CD14-positive monocyte (primary cell): ENCODE data around the gene C17orf107. TPM values are rescaled to one million over a fixed set of nuclear protein-coding genes. Genes with fewer than 3 reads are reported as not detected.

Source experiments
- DNase-seq, 3 donors: peaks; one replicate each; pipeline ENCODE4 v3.0.0-alpha.2; 2011 to 2022
- H2AFZ ChIP-seq: 2 replicates; pipeline ENCODE4 v1.6.0; 2012; ENCODE audit warnings: mild to moderate bottlenecking, low read depth, low read length, inconsistent platforms; ENCODE audit not compliant: insufficient read depth, poor library complexity, severe bottlenecking
- H3K27ac ChIP-seq, 2 donors: 1 replicate in 1 of 2; 2 replicates in 1 of 2; pipeline ENCODE4 v1.5.1; 2012 to 2013; ENCODE audit warnings: low read length in 2 of 2, control low read depth in 1 of 2, inconsistent platforms in 1 of 2, low read depth in 1 of 2, mild to moderate bottlenecking in 1 of 2
- H3K27me3 ChIP-seq, 2 donors: one replicate each; pipeline versions ENCODE4 v1.6.0 to v1.6.1; 2011 to 2013; ENCODE audit warnings: low read length in 2 of 2; ENCODE audit not compliant: control insufficient read depth in 2 of 2, insufficient read depth in 2 of 2
- H3K36me3 ChIP-seq, 2 donors: replicated peaks in 1 of 2; 1 replicate in 1 of 2; 2 replicates in 1 of 2; pipeline versions ENCODE4 v1.5.1 to v1.6.1; 2012 to 2013; ENCODE audit warnings: low read length in 2 of 2, control low read depth in 1 of 2, inconsistent platforms in 1 of 2, mild to moderate bottlenecking in 1 of 2; ENCODE audit not compliant: insufficient read depth in 2 of 2, control insufficient read depth in 1 of 2
- H3K4me1 ChIP-seq, 2 donors: 1 replicate in 1 of 2; 2 replicates in 1 of 2; pipeline versions ENCODE4 v1.5.1 to v1.6.1; 2012 to 2013; ENCODE audit warnings: low read length in 2 of 2, control low read depth in 1 of 2, inconsistent platforms in 1 of 2, mild to moderate bottlenecking in 1 of 2, moderate library complexity in 1 of 2; ENCODE audit not compliant: insufficient read depth in 2 of 2, control insufficient read depth in 1 of 2
- H3K4me2 ChIP-seq: replicated peaks from 2 replicates; pipeline ENCODE3; 2012; ENCODE audit warnings: low read length, moderate library complexity, mild to moderate bottlenecking; ENCODE audit not compliant: poor library complexity, severe bottlenecking; ENCODE audit errors: extremely low read depth
- H3K4me3 ChIP-seq, 3 experiments: fragments of 200-600 bp in 1 of 3; sonication (generic) in 1 of 3; replicated peaks in 1 of 3; 1 replicate in 2 of 3; 2 replicates in 1 of 3; pipeline ENCODE4 v1.5.1; 2011 to 2013; ENCODE audit warnings: low read length in 3 of 3, mild to moderate bottlenecking in 3 of 3, control low read depth in 2 of 3, low read depth in 2 of 3, inconsistent platforms in 1 of 3, moderate library complexity in 1 of 3
- H3K79me2 ChIP-seq: 2 replicates; pipeline ENCODE4 v1.6.0; 2012; ENCODE audit warnings: mild to moderate bottlenecking, control low read depth, inconsistent platforms, low read length, moderate library complexity; ENCODE audit not compliant: insufficient read depth
- H3K9ac ChIP-seq: 2 replicates; pipeline ENCODE4 v1.6.0; 2017; ENCODE audit warnings: low read length, mild to moderate bottlenecking; ENCODE audit not compliant: insufficient read depth, poor library complexity, severe bottlenecking
- H3K9me3 ChIP-seq, 2 donors: replicated peaks in 1 of 2; 1 replicate in 1 of 2; 2 replicates in 1 of 2; pipeline versions ENCODE4 v1.5.1 to v1.6.1; 2012 to 2013; ENCODE audit warnings: low read length in 2 of 2, control low read depth in 1 of 2; ENCODE audit not compliant: control insufficient read depth in 1 of 2, insufficient read depth in 1 of 2
- H4K20me1 ChIP-seq: 2 replicates; pipeline ENCODE4 v1.6.0; 2012; ENCODE audit warnings: mild to moderate bottlenecking, low read length, control low read depth, moderate library complexity; ENCODE audit not compliant: insufficient read depth
- H3K27ac Mint-ChIP-seq, 7 donors: one replicate each; pipeline ENCODE4 v1.8.0; 2020; ENCODE audit warnings: mild to moderate bottlenecking in 7 of 7, mixed read lengths in 7 of 7, moderate library complexity in 6 of 7, inconsistent platforms in 2 of 7
- H3K27me3 Mint-ChIP-seq, 3 donors: one replicate each; pipeline ENCODE4 v1.8.0; 2021 to 2022; ENCODE audit warnings: low read depth in 3 of 3, mild to moderate bottlenecking in 3 of 3, mixed read lengths in 3 of 3, moderate library complexity in 3 of 3, inconsistent platforms in 1 of 3
- H3K36me3 Mint-ChIP-seq, 2 donors: one replicate each; pipeline ENCODE4 v1.8.0; 2020; ENCODE audit warnings: mixed read lengths in 2 of 2, inconsistent platforms in 1 of 2, mild to moderate bottlenecking in 1 of 2
- H3K4me1 Mint-ChIP-seq: one replicate; pipeline ENCODE4 v1.8.0; 2020; ENCODE audit warnings: mild to moderate bottlenecking, mixed read lengths
- H3K4me3 Mint-ChIP-seq, 2 donors: one replicate each; pipeline ENCODE4 v1.8.0; 2020; ENCODE audit warnings: mild to moderate bottlenecking in 2 of 2, mixed read lengths in 2 of 2, moderate library complexity in 1 of 2
- H3K9me3 Mint-ChIP-seq, 7 donors: one replicate each; pipeline ENCODE4 v1.8.0; 2020 to 2022; ENCODE audit warnings: mixed read lengths in 7 of 7, mild to moderate bottlenecking in 6 of 7, moderate library complexity in 6 of 7, inconsistent platforms in 2 of 7
- WGBS: methylation state at CpG from one replicate; pipeline ENCODE4 v1.1.5; 2013; ENCODE audit warnings: missing lambda C conversion rate; ENCODE audit not compliant: insufficient coverage; 5-methylcytosine and 5-hydroxymethylcytosine counted together
- intact Hi-C, 2 donors: fragments of 100-400 bp; cut with micrococcal nuclease; formaldehyde crosslinking; loops; one replicate each; pipeline versions ENCODE4 v1.15.0 to v1.15.1; 2023
- polyA plus RNA-seq, 3 donors: library from polyadenylated mRNA; depleted of rRNA in 1 of 3; unstranded in 2 of 3; stranded (reverse) in 1 of 3; fragments of 300-500 nt in 2 of 3; fragments of >200 nt in 1 of 3; fragmentation: Illumina TruSeq in 2 of 3; gene quantifications; 1 replicate in 2 of 3; 2 replicates in 1 of 3; pipeline ENCODE4 v1.2.3, GENCODE V29; 2012 to 2021
- TF ChIP-seq, protein P1 (sequence below): fragments of 200-600 bp; IDR thresholded peaks from one replicate; pipeline ENCODE4 v1.8.0; 2022; ENCODE audit warnings: antibody characterized with exemption, mild to moderate bottlenecking

Gene C17orf107
- polyA plus RNA-seq, 3 donors: 1.9 to 5.1 (median 4.2) TPM

DNA sequence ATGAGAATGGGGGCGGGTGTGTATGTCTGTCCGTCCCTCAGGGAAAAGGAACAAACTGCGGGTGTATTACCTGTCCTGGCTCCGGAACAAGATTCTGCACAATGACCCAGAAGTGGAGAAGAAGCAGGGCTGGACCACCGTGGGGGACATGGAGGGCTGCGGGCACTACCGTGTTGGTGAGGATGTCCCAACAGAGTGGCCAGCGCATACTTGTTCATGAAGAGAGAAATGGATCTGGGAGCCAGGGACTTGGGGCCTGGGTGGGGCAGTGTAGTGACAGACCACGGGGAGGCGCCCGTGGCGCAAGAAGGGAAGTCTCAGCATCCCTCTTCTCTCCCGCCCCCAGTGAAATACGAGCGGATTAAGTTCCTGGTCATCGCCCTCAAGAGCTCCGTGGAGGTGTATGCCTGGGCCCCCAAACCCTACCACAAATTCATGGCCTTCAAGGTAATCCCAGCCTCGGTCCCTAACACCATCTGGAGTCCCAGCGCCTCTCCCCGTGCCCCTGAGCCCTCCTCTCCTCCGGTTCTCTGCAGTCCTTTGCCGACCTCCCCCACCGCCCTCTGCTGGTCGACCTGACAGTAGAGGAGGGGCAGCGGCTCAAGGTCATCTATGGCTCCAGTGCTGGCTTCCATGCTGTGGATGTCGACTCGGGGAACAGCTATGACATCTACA, 3.5 kb upstream of the C17orf107 start:
- WGBS: 77% methylated on average over 22 of the region's 27 CpGs
- no peak overlapping the region for H3K9ac ChIP-seq
- H3K79me2 ChIP-seq: no peaks in the 10 kb centered on the region
- H4K20me1 ChIP-seq: no peaks in the 10 kb centered on the region
- Mint-ChIP-seq H3K36me3 (peaks cover 69 to 72% of the 10 kb centered on the region in 2 donors), H3K27me3 (peaks cover 21 to 28% (median 22%) of the 10 kb centered on the region in 3 donors), H3K4me3 (no peak overlapping the region), H3K9me3 (peaks cover 0 to 9% (median 3%) of the 10 kb centered on the region in 7 donors), H3K27ac (peak overlapping the region in 5 of 7 donors; percentile 18 to 83 (median 59)), H3K4me1 (peaks cover 18% of the 10 kb centered on the region)
- TF ChIP-seq, protein P1, sequence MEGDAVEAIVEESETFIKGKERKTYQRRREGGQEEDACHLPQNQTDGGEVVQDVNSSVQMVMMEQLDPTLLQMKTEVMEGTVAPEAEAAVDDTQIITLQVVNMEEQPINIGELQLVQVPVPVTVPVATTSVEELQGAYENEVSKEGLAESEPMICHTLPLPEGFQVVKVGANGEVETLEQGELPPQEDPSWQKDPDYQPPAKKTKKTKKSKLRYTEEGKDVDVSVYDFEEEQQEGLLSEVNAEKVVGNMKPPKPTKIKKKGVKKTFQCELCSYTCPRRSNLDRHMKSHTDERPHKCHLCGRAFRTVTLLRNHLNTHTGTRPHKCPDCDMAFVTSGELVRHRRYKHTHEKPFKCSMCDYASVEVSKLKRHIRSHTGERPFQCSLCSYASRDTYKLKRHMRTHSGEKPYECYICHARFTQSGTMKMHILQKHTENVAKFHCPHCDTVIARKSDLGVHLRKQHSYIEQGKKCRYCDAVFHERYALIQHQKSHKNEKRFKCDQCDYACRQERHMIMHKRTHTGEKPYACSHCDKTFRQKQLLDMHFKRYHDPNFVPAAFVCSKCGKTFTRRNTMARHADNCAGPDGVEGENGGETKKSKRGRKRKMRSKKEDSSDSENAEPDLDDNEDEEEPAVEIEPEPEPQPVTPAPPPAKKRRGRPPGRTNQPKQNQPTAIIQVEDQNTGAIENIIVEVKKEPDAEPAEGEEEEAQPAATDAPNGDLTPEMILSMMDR: peak; percentile 60
- no peak overlapping the region for H3K4me2 ChIP-seq
- H3K27ac ChIP-seq: no peak overlapping the region
- H3K27me3 ChIP-seq: peaks cover 0 to 18% of the 10 kb centered on the region in 2 donors
- no peak overlapping the region for H2AFZ ChIP-seq
- no peaks in the 10 kb centered on the region for H3K9me3 ChIP-seq
- DNase-seq: peak; percentile 31 to 53 (median 45)
- H3K4me3 ChIP-seq: no peak overlapping the region
- intact Hi-C loops: no loop called here
- H3K36me3 ChIP-seq: peaks cover 68 to 70% of the 10 kb centered on the region in 2 donors
- H3K4me1 ChIP-seq: peaks cover 20 to 24% of the 10 kb centered on the region in 2 donors

GRCh38 chr17:4896332-4897197, 2.8 kb upstream of the C17orf107 start:
- intact Hi-C loops: no loop called here
- H3K36me3 Mint-ChIP-seq: peaks cover 63 to 65% of the 10 kb centered on the region in 2 donors
- Histone ChIP-seq H3K9me3 (no peaks in the 10 kb centered on the region), H3K4me1 (peaks cover 28 to 32% of the 10 kb centered on the region in 2 donors), H3K36me3 (peaks cover 60 to 62% of the 10 kb centered on the region in 2 donors), H3K27ac (no peak overlapping the region), H3K27me3 (peaks cover 0 to 26% of the 10 kb centered on the region in 2 donors), H2AFZ (no peak overlapping the region), H3K9ac (no peak overlapping the region), H3K4me3 (no peak overlapping the region), H4K20me1 (no peaks in the 10 kb centered on the region), H3K79me2 (no peaks in the 10 kb centered on the region), H3K4me2 (no peak overlapping the region)
- no peak overlapping the region for H3K4me3 Mint-ChIP-seq
- TF ChIP-seq, protein P1: no peak
- peaks cover 0 to 12% (median 3%) of the 10 kb centered on the region in 7 donors for H3K9me3 Mint-ChIP-seq
- WGBS: 96% methylated on average over 12 of the region's 27 CpGs
- DNase-seq: peak in 1 of 3 donors; percentile 9
- peaks cover 26 to 36% (median 29%) of the 10 kb centered on the region in 3 donors for H3K27me3 Mint-ChIP-seq
- peak overlapping the region in 5 of 7 donors; percentile 5 to 83 (median 42) for H3K27ac Mint-ChIP-seq
- H3K4me1 Mint-ChIP-seq: peaks cover 25% of the 10 kb centered on the region
